ENCODE measurements around the gene GNAI3.

- no peak for TF ChIP-seq CTCF (conservative IDR thresholded peaks at IDR 0.05 in 1 of 2, IDR thresholded peaks at IDR 0.05 in 1 of 2; ENCODE audit: low read depth in 1 of 2, low read length in 2 of 2)
- TF ChIP-seq EZH2 (IDR thresholded peaks at IDR 0.05; ENCODE audit: low read length, missing control alignments) = no peak
Measured at GRCh38 chr1:109620401-109620791, 72.0 kb downstream of the GNAI3 start.
